K562 (cell line): ENCODE results near the gene CCDC69. TPM values are rescaled to one million over a fixed set of nuclear protein-coding genes. Genes with fewer than 3 reads are reported as not detected.

Experiments
- E4F1 ChIP-seq: fragments of 250-450 bp; sonication (Bioruptor Pico); IDR thresholded peaks from 2 replicates; pipeline ENCODE4 v1.5.0; 2021; ENCODE audit warnings: mild to moderate bottlenecking, borderline replicate concordance
- EP400 ChIP-seq: fragments of 450-650 bp; IDR thresholded peaks from 2 replicates; pipeline ENCODE4 v1.6.1; 2017; ENCODE audit warnings: antibody characterized with exemption, mild to moderate bottlenecking, moderate library complexity
- HDAC6 ChIP-seq: IDR thresholded peaks from 2 replicates; pipeline ENCODE4 v1.6.1; 2012; ENCODE audit warnings: low read depth, mild to moderate bottlenecking, control low read depth, inconsistent platforms, low read length, moderate library complexity
- ZC3H11A ChIP-seq: IDR thresholded peaks from 2 replicates; pipeline ENCODE4 v1.6.1; 2012; ENCODE audit warnings: low read depth, low read length, improper control_type of control experiment
- ZNF586 ChIP-seq: fragments of 450-650 bp; formaldehyde crosslinking; conservative IDR thresholded peaks from 2 replicates; pipeline ENCODE4 v1.4.0; 2020; ENCODE audit warnings: mild to moderate bottlenecking, moderate library complexity
- polyA plus RNA-seq, 8 experiments: library from polyadenylated mRNA; depleted of rRNA in 4 of 8; stranded (reverse) in 5 of 8; unstranded in 3 of 8; fragments of >200 nt; fragmentation: Nextera tagmentation in 2 of 8; fragmentation: Illumina TruSeq in 1 of 8; extraction: Ambion mirVana in 2 of 8; extraction: Trizol in 1 of 8; gene quantifications; 2 replicates each; pipeline versions ENCODE4 v1.2.1 to v1.2.3, GENCODE V29; 2011 to 2014; ENCODE audit warnings: inconsistent platforms in 1 of 8, missing spikeins in 1 of 8
- total RNA-seq, 7 experiments: library from RNA; depleted of rRNA in 6 of 7; stranded (reverse); fragments of >200 nt in 6 of 7; fragmentation: Illumina TruSeq in 2 of 7; extraction: Trizol in 2 of 7; gene quantifications; 2 replicates each; pipeline versions ENCODE4 v1.2.1 to v1.2.3, GENCODE V29; 2011 to 2021; ENCODE audit warnings: low replicate concordance in 1 of 7
- TF ChIP-seq, protein P1 (sequence below): fragments of 250-450 bp; sonication (Bioruptor Pico); IDR thresholded peaks from 2 replicates; pipeline ENCODE4 v1.5.0; 2020; ENCODE audit warnings: mild to moderate bottlenecking
- TF ChIP-seq, protein P2 (sequence below): sonication (generic); formaldehyde crosslinking; IDR thresholded peaks from 2 replicates; pipeline ENCODE4 v1.8.0; 2022; ENCODE audit warnings: missing genetic modification reagents, mild to moderate bottlenecking, moderate library complexity, borderline replicate concordance

Gene CCDC69
- total and polyA plus RNA-seq, 9 of the 15 experiments (the other 6 are each of a cell fraction or from before 2014, with no cell fraction given): 0.65 to 12.2 (median 7.6) TPM

- TF ChIP-seq E4F1 (CRISPR knock-in tag) (no peak), HDAC6 (no peak), ZNF586 (CRISPR knock-in tag) (no peak), EP400 (no peak), ZC3H11A (no peak)
- TF ChIP-seq, protein P1, sequence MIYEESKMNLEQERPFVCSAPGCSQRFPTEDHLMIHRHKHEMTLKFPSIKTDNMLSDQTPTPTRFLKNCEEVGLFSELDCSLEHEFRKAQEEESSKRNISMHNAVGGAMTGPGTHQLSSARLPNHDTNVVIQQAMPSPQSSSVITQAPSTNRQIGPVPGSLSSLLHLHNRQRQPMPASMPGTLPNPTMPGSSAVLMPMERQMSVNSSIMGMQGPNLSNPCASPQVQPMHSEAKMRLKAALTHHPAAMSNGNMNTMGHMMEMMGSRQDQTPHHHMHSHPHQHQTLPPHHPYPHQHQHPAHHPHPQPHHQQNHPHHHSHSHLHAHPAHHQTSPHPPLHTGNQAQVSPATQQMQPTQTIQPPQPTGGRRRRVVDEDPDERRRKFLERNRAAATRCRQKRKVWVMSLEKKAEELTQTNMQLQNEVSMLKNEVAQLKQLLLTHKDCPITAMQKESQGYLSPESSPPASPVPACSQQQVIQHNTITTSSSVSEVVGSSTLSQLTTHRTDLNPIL (CRISPR knock-in tag): no peak
- TF ChIP-seq, protein P2, sequence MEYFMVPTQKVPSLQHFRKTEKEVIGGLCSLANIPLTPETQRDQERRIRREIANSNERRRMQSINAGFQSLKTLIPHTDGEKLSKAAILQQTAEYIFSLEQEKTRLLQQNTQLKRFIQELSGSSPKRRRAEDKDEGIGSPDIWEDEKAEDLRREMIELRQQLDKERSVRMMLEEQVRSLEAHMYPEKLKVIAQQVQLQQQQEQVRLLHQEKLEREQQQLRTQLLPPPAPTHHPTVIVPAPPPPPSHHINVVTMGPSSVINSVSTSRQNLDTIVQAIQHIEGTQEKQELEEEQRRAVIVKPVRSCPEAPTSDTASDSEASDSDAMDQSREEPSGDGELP (CRISPR knock-in tag): no peak
Observed at GRCh38 chr5:151134228-151134627, 89.7 kb downstream of the CCDC69 start (continued).
